GM19328 (cell line): ENCODE measurements around the gene TBC1D12.
"Not testable (repeated sequence)": the region's sequence is repeated elsewhere in the genome, so short reads cannot be mapped to it uniquely, and the experiment has no call there.

Experiments
- ATAC-seq: cut with Tn5 transposase; IDR thresholded peaks from one replicate; pipeline ENCODE4 v1.9.1; 2021; ENCODE audit warnings: mild to moderate bottlenecking, moderate library complexity; ENCODE audit not compliant: unreplicated experiment

Gene TBC1D12

GRCh38 chr10:94533027-94533426 is 130.7 kb downstream of the TBC1D12 start:
- ATAC-seq, result no peak

GRCh38 chr10:94542282-94542681 is 139.9 kb downstream of the TBC1D12 start:
- ATAC-seq, result not testable (repeated sequence)

- ATAC-seq, result peak; percentile 72
Measured at GRCh38 chr10:94545391-94546048, 143.2 kb downstream of the TBC1D12 start, which contains the start of gene HELLS. Gene HELLS, plus strand, starts transcription at chr10:94545788. Its CDS starts 134 bp downstream, at chr10:94545922.

- peak; percentile 3 for ATAC-seq
Measured at GRCh38 chr10:94546049-94546900, 143.9 kb downstream of the TBC1D12 start.

GRCh38 chr10:94546901-94547185 is 144.5 kb downstream of the TBC1D12 start:
- no peak for ATAC-seq

GRCh38 chr10:94549221-94549620 is 146.9 kb downstream of the TBC1D12 start:
- no peak for ATAC-seq

- not testable (repeated sequence) for ATAC-seq
Measured at GRCh38 chr10:94567714-94568307, 165.5 kb downstream of the TBC1D12 start.

GRCh38 chr10:94571081-94571480 is 168.7 kb downstream of the TBC1D12 start:
- ATAC-seq, result no peak

GRCh38 chr10:94571528-94571927 is 169.2 kb downstream of the TBC1D12 start:
- no peak for ATAC-seq

GRCh38 chr10:94578790-94579189 is 176.4 kb downstream of the TBC1D12 start:
- ATAC-seq, result no peak

GRCh38 chr10:94583124-94583523 is 180.8 kb downstream of the TBC1D12 start:
- no peak for ATAC-seq
